Measurements from ENCODE around the gene PITPNB.

PITPNB gene

DNA sequence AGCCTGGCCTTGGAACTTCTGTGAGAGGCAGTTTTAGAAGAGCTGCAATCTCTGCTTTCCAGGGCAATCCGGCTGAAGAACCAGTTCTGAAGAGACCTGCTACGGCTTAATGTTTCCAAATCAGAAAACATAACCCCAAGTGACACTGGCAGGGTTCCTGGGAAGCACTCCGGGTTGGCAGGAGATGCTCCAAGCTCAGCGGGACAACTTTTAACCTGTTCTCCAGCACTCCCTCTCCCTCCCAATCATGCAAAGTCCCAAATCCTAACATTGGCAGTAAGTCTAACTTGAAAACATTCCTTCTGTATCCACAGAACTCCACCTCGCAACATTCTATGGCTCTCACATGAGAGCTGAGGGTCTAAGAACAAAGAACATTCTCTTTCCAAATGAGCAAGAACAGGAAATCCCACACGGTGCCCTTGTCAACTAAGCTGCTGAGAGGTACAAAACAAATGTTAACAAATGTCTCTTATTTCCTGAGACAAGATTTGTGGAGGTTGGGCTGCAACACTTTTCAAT is 69.0 kb downstream of the PITPNB start:
- TF ChIP-seq FOXP2 (optimal IDR thresholded peaks at IDR 0.05; ENCODE audit: borderline replicate concordance, extremely low read depth, extremely low read length, insufficient read depth) (no peak), TAF1 (IDR thresholded peaks at IDR 0.05; ENCODE audit: borderline replicate concordance, insufficient read depth, low read length) (no peak)
- TF ChIP-seq, protein P1, sequence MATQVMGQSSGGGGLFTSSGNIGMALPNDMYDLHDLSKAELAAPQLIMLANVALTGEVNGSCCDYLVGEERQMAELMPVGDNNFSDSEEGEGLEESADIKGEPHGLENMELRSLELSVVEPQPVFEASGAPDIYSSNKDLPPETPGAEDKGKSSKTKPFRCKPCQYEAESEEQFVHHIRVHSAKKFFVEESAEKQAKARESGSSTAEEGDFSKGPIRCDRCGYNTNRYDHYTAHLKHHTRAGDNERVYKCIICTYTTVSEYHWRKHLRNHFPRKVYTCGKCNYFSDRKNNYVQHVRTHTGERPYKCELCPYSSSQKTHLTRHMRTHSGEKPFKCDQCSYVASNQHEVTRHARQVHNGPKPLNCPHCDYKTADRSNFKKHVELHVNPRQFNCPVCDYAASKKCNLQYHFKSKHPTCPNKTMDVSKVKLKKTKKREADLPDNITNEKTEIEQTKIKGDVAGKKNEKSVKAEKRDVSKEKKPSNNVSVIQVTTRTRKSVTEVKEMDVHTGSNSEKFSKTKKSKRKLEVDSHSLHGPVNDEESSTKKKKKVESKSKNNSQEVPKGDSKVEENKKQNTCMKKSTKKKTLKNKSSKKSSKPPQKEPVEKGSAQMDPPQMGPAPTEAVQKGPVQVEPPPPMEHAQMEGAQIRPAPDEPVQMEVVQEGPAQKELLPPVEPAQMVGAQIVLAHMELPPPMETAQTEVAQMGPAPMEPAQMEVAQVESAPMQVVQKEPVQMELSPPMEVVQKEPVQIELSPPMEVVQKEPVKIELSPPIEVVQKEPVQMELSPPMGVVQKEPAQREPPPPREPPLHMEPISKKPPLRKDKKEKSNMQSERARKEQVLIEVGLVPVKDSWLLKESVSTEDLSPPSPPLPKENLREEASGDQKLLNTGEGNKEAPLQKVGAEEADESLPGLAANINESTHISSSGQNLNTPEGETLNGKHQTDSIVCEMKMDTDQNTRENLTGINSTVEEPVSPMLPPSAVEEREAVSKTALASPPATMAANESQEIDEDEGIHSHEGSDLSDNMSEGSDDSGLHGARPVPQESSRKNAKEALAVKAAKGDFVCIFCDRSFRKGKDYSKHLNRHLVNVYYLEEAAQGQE (IDR thresholded peaks at IDR 0.05; ENCODE audit: insufficient read depth in 1 of 2, low read depth in 2 of 2, low read length in 2 of 2) = no peak

DNA sequence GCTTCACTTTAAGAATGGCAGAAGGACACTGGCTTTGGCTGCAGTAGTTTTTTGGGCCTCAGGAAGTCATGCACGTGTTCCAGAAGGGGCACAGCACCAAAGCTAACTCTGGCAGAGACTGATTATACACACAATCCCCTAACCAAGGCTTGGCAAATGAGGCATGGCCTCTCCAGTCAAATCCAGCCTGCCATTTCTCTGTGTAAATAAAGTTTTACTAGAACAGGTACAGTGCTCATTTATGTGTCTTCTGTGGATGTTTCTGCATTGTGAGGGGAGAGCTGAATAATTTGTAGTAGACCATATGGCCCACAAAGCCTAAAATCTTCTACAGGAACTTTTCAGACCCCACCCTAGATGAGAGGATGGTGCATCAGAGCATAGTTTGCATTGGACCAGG is 71.1 kb downstream of the PITPNB start:
- no peak for TF ChIP-seq TAF1 (IDR thresholded peaks at IDR 0.05; ENCODE audit: borderline replicate concordance, insufficient read depth, low read length)
- no peak for TF ChIP-seq POLR2AphosphoS5 (IDR thresholded peaks at IDR 0.05; ENCODE audit: low read depth, low read length)
- TF ChIP-seq FOXP2 (optimal IDR thresholded peaks at IDR 0.05; ENCODE audit: borderline replicate concordance, extremely low read depth, extremely low read length, insufficient read depth) = no peak
- TF ChIP-seq, protein P1 (IDR thresholded peaks at IDR 0.05; ENCODE audit: insufficient read depth in 1 of 2, low read depth in 2 of 2, low read length in 2 of 2) = no peak
- no peak for TF ChIP-seq SIN3A (IDR thresholded peaks at IDR 0.05; ENCODE audit: borderline replicate concordance, insufficient read depth, low read length)

DNA sequence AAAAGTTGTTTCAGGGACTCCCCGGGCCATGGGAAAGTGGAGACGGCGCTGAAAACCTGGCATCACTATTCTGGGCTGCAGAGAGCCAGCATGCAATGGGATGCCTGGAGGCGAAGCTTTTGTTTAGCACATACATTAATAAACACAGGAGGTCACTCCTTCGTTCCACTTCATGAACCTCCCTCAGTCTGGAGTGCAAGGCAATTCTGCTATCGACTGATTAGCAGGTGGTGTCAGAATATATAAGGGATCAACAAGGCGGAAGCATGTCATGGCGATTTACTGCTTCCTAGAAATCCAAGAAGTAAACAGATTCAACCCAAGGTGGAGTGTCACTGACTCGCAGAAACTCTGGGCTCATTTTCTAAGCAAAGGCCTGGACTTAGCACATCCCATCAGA is 72.1 kb downstream of the PITPNB start:
- TF ChIP-seq FOXP2 (optimal IDR thresholded peaks at IDR 0.05; ENCODE audit: borderline replicate concordance, extremely low read depth, extremely low read length, insufficient read depth) (peak; percentile 74), SIN3A (IDR thresholded peaks at IDR 0.05; ENCODE audit: borderline replicate concordance, insufficient read depth, low read length) (no peak), POLR2AphosphoS5 (IDR thresholded peaks at IDR 0.05; ENCODE audit: low read depth, low read length) (no peak), TAF1 (IDR thresholded peaks at IDR 0.05; ENCODE audit: borderline replicate concordance, insufficient read depth, low read length) (no peak)
- TF ChIP-seq, protein P1 (IDR thresholded peaks at IDR 0.05; ENCODE audit: insufficient read depth in 1 of 2, low read depth in 2 of 2, low read length in 2 of 2) = no peak

DNA sequence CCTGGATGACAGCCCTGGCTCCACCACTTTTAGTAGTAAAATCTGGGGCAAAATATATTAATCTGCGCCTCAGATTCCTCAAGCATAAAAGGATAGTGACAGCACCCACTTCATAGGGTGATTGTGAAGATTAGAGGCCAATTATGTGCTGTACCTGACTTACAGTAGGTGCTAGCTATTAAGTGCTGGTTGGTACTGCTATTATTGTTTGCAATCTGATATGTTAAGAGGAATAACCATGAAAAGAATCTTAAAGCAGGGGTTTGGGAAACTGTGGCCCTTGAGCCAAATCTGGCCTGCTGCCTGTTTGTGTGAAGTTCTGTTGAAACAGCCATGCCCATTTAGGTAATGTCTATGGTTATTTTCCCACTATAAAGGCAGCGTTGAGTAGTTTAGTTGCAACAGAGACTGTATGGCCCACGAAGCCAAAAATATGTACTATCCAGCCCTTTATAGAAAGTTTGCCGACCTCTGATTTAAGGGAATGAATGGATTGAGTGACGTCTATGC is 72.8 kb downstream of the PITPNB start:
- TF ChIP-seq SIN3A (IDR thresholded peaks at IDR 0.05; ENCODE audit: borderline replicate concordance, insufficient read depth, low read length) (no peak), FOXP2 (optimal IDR thresholded peaks at IDR 0.05; ENCODE audit: borderline replicate concordance, extremely low read depth, extremely low read length, insufficient read depth) (no peak), TAF1 (IDR thresholded peaks at IDR 0.05; ENCODE audit: borderline replicate concordance, insufficient read depth, low read length) (no peak), POLR2AphosphoS5 (IDR thresholded peaks at IDR 0.05; ENCODE audit: low read depth, low read length) (no peak)
- TF ChIP-seq, protein P1 (IDR thresholded peaks at IDR 0.05; ENCODE audit: insufficient read depth in 1 of 2, low read depth in 2 of 2, low read length in 2 of 2) = no peak

DNA sequence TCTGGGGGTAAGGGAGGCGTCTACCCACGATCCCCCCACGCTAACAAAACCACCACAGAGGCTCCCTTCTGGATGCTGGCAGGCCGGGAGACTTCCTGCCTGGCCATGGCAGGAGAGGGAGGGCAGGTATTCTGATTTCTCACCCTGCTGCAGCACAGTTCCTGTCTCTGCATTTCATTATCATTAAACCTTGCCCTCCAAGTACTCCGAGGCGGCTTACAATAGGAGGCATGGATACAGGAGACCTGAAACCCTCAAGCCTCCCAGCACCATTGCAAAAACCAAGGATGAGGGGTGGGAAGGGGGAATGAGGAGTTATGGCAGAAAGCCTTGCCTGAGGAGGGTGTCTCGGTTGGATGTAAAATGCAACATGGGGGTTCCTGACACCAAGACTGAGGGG is 73.4 kb downstream of the PITPNB start:
- TF ChIP-seq TAF1 (IDR thresholded peaks at IDR 0.05; ENCODE audit: borderline replicate concordance, insufficient read depth, low read length) (no peak), SIN3A (IDR thresholded peaks at IDR 0.05; ENCODE audit: borderline replicate concordance, insufficient read depth, low read length) (no peak), FOXP2 (optimal IDR thresholded peaks at IDR 0.05; ENCODE audit: borderline replicate concordance, extremely low read depth, extremely low read length, insufficient read depth) (no peak), POLR2AphosphoS5 (IDR thresholded peaks at IDR 0.05; ENCODE audit: low read depth, low read length) (no peak)
- TF ChIP-seq, protein P1 (IDR thresholded peaks at IDR 0.05; ENCODE audit: insufficient read depth in 1 of 2, low read depth in 2 of 2, low read length in 2 of 2) = no peak
